Stomach (tissue), 9 donors: ENCODE data around the gene RBBP4. TPM values are rescaled to one million over a fixed set of nuclear protein-coding genes. Genes with fewer than 3 reads are reported as not detected.
"Not testable (repeated sequence)": the region's sequence is repeated elsewhere in the genome, so short reads cannot be mapped to it uniquely, and the experiment has no call there.

Source experiments
- DNase-seq, 2 donors: peaks; one replicate each; pipeline versions ENCODE4 v3.0.0 to v3.0.0-alpha.2; 2013 to 2019
- H3K27ac ChIP-seq, 5 donors: fragments of 200-600 bp in 4 of 5; sonication (generic) in 4 of 5; one replicate each; pipeline ENCODE4 v1.5.1; 2013 to 2019; ENCODE audit warnings: mild to moderate bottlenecking in 1 of 5, moderate library complexity in 1 of 5
- H3K27me3 ChIP-seq, 3 donors: fragments of 200-600 bp; sonication (generic); one replicate each; pipeline ENCODE4 v1.5.1; 2017 to 2019; ENCODE audit warnings: mixed run types in 1 of 3
- H3K36me3 ChIP-seq, 4 donors: fragments of 200-600 bp; sonication (generic); 1 replicate in 3 of 4; 2 replicates in 1 of 4; pipeline ENCODE4 v1.5.1; 2016 to 2019
- H3K4me1 ChIP-seq, 4 donors: fragments of 200-600 bp; sonication (generic); one replicate each; pipeline ENCODE4 v1.5.1; 2016 to 2019
- H3K4me3 ChIP-seq, 4 donors: fragments of 200-600 bp; sonication (generic) in 3 of 4; one replicate each; pipeline ENCODE4 v1.5.1; 2016 to 2019; ENCODE audit warnings: mild to moderate bottlenecking in 1 of 4
- H3K9me3 ChIP-seq, 4 donors: fragments of 200-600 bp; sonication (generic); one replicate each; pipeline ENCODE4 v1.5.1; 2016 to 2019
- CTCF ChIP-seq, 7 experiments: fragments of 450-650 bp in 4 of 7; fragments of 200-600 bp in 3 of 7; sonication (generic) in 3 of 7; IDR thresholded peaks; one replicate each; pipeline ENCODE4 v1.5.1; 2016 to 2019; ENCODE audit warnings: antibody characterized with exemption in 7 of 7, control low read depth in 2 of 7, mild to moderate bottlenecking in 1 of 7
- EP300 ChIP-seq: sonication (generic); formaldehyde crosslinking; IDR thresholded peaks from one replicate; pipeline ENCODE4 v1.6.1; 2017; ENCODE audit warnings: antibody characterized with exemption
- POLR2A ChIP-seq, 4 donors: fragments of 450-650 bp; IDR thresholded peaks; one replicate each; pipeline ENCODE4 v1.6.1; 2016; ENCODE audit warnings: antibody characterized with exemption in 4 of 4, control low read depth in 2 of 4, mild to moderate bottlenecking in 1 of 4, moderate library complexity in 1 of 4
- POLR2AphosphoS5 ChIP-seq, 3 donors: sonication (generic); formaldehyde crosslinking; IDR thresholded peaks; one replicate each; pipeline ENCODE4 v1.6.1; 2016; ENCODE audit warnings: antibody characterized with exemption in 3 of 3
- WGBS, 5 donors: extraction: QIAGEN DNeasy Blood & Tissue Kit in 3 of 5; methylation state at CpG; one replicate each; pipeline versions ENCODE4 v1.1.5 to v1.1.7; 2013 to 2018; 5-methylcytosine and 5-hydroxymethylcytosine counted together
- intact Hi-C: fragments of 100-400 bp; cut with DNase I; formaldehyde crosslinking; loops from one replicate; pipeline ENCODE4 v1.15.1; 2023; ENCODE audit warnings: low total_unique reads
- polyA plus RNA-seq, 3 donors: library from polyadenylated mRNA; stranded (reverse); fragments of 200-250 nt; gene quantifications; one replicate each; pipeline ENCODE4 v1.2.3, GENCODE V29; 2013
- total RNA-seq, 5 donors: library from RNA; depleted of rRNA; stranded (reverse); fragments of >200 nt; gene quantifications; one replicate each; pipeline versions ENCODE4 v1.1.0 to v1.2.3, GENCODE V29; 2014 to 2016
- donor health status: healthy with polysubstance abuse.
- donor health status: Bipolar disorder and iron deficiency.
- donor health status: healthy.

Gene RBBP4
- total and polyA plus RNA-seq, 8 donors: 38.0 to 226 (median 75.0) TPM

DNA sequence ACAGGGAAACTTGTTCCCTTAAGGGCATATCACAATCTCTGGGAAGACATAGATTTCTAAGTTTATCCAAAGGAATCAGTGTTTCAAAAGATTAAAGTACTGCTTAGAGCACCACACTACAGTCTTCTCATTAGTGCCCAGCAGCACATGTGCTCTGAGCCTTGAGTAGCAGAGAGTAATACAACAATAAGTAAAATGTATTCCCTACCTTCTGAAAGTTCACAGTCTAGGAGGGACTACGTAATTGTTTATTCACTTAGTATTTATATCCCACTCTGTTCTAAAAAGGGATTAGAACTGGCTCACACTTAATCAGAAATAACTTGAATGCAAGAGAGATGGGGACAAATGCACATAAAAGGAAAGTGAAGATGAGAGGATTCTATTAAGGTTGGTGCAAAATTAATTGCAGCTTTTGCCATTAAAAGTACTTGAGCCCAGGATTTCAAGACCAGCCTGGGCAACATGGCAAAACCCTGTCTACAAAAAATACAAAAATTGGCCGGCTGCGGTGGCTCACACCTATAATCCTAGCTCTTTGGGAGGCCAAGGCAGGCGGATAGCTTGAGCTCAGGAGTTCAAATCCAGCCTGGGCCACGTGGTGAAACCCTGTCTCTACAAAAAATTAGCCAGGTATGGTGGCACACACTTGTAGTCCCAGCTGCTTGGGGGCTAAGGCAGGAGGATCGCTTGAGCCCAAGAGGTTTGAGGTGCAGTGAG lies 42.6 kb downstream of the RBBP4 start:
- H3K4me1 ChIP-seq: peaks cover 15 to 40% (median 27%) of the 10 kb centered on the region in 4 donors
- WGBS, 5 donors: 74 to 93% (median 88%) methylated on average over 6 of the region's 6 CpGs
- TF ChIP-seq EP300: no peak
- no peak for TF ChIP-seq POLR2AphosphoS5 (IDR thresholded peaks at IDR 0.05)
- no peak for TF ChIP-seq POLR2A (IDR thresholded peaks at IDR 0.05)
- TF ChIP-seq CTCF (IDR thresholded peaks at IDR 0.05): no peak
- peaks cover 0 to 34% (median 12%) of the 10 kb centered on the region in 4 donors for H3K36me3 ChIP-seq
- no peaks in the 10 kb centered on the region for H3K9me3 ChIP-seq
- H3K27ac ChIP-seq: peak overlapping the region in 4 of 5 donors; percentile 16 to 79 (median 72)
- H3K4me3 ChIP-seq: no peak overlapping the region
- DNase-seq: no peak
- intact Hi-C loops: no loop called here
- no peaks in the 10 kb centered on the region for H3K27me3 ChIP-seq

GRCh38 chr1:32695098-32695904 lies 44.3 kb downstream of the RBBP4 start:
- no peaks in the 10 kb centered on the region for H3K27me3 ChIP-seq
- peak overlapping the region in 4 of 5 donors; percentile 66 to 79 (median 74) for H3K27ac ChIP-seq
- DNase-seq: peak; percentile 39 to 90
- H3K4me3 ChIP-seq: no peak overlapping the region
- intact Hi-C loops: no loop called here
- no peaks in the 10 kb centered on the region for H3K9me3 ChIP-seq
- peaks cover 15 to 37% (median 27%) of the 10 kb centered on the region in 4 donors for H3K4me1 ChIP-seq
- WGBS, 5 donors: 39 to 55% (median 48%) methylated on average over 15 to 17 of the region's 17 CpGs
- peaks cover 0 to 34% (median 12%) of the 10 kb centered on the region in 4 donors for H3K36me3 ChIP-seq
- TF ChIP-seq POLR2A (IDR thresholded peaks at IDR 0.05): no peak
- peak in 1 of 3 donors; percentile 53 for TF ChIP-seq POLR2AphosphoS5 (IDR thresholded peaks at IDR 0.05)

GRCh38 chr1:32696041-32696440 lies 45.0 kb downstream of the RBBP4 start:
- TF ChIP-seq POLR2A (IDR thresholded peaks at IDR 0.05) (no peak), EP300 (no peak), CTCF (IDR thresholded peaks at IDR 0.05) (no peak), POLR2AphosphoS5 (IDR thresholded peaks at IDR 0.05) (no peak)
- peaks cover 0 to 34% (median 8%) of the 10 kb centered on the region in 4 donors for H3K36me3 ChIP-seq
- H3K9me3 ChIP-seq: no peaks in the 10 kb centered on the region
- intact Hi-C loops: no loop called here
- WGBS, 5 donors: 88 to 94% (median 94%) methylated on average over 9 of the region's 9 CpGs
- no peak overlapping the region for H3K4me3 ChIP-seq
- no peak for DNase-seq
- H3K27ac ChIP-seq: peak overlapping the region in 4 of 5 donors; percentile 66 to 79 (median 74)
- no peaks in the 10 kb centered on the region for H3K27me3 ChIP-seq
- H3K4me1 ChIP-seq: peaks cover 15 to 41% (median 28%) of the 10 kb centered on the region in 4 donors

GRCh38 chr1:32696996-32697395 lies 46.0 kb downstream of the RBBP4 start:
- intact Hi-C loops, H3K9me3 ChIP-seq, H3K4me3 ChIP-seq, DNase-seq, H3K27me3 ChIP-seq: not testable (repeated sequence)
- H3K27ac ChIP-seq: peak overlapping the region in 2 of 5 donors; percentile 79
- H3K4me1 ChIP-seq: peaks cover 17 to 50% (median 36%) of the 10 kb centered on the region in 4 donors
- H3K36me3 ChIP-seq: peaks cover 0 to 34% (median 7%) of the 10 kb centered on the region in 4 donors
- 92 to 97% (median 94%) methylated on average over 8 of the region's 8 CpGs for WGBS, 5 donors

- no peaks in the 10 kb centered on the region for H3K9me3 ChIP-seq
- TF ChIP-seq EP300: no peak
- no peak for TF ChIP-seq POLR2A (IDR thresholded peaks at IDR 0.05)
- no peak for TF ChIP-seq CTCF (IDR thresholded peaks at IDR 0.05)
- TF ChIP-seq POLR2AphosphoS5 (IDR thresholded peaks at IDR 0.05): no peak
- DNase-seq: peak in 1 of 2 donors; percentile 50
- intact Hi-C loops: no loop called here
- H3K36me3 ChIP-seq: peaks cover 0 to 9% (median 0%) of the 10 kb centered on the region in 4 donors
- peak overlapping the region; percentile 59 to 74 (median 68) for H3K4me3 ChIP-seq
- WGBS, 5 donors: 28 to 45% (median 38%) methylated on average over 2 to 6 of the region's 6 CpGs
- H3K27ac ChIP-seq: peak overlapping the region; percentile 33 to 93 (median 87)
- peaks cover 23 to 49% (median 30%) of the 10 kb centered on the region in 4 donors for H3K4me1 ChIP-seq
- H3K27me3 ChIP-seq: peaks cover 0 to 13% (median 3%) of the 10 kb centered on the region in 3 donors
These were observed 50.5 kb downstream of the RBBP4 start for GRCh38 chr1:32701421-32701911.
